Urinary bladder (tissue), 4 donors: Measurements from ENCODE around the gene AFAP1L2. TPM values are rescaled to one million over a fixed set of nuclear protein-coding genes. Genes with fewer than 3 reads are reported as not detected.

Experiments used
- DNase-seq: peaks from one replicate; pipeline ENCODE4 v3.0.0-alpha.2; 2015; ENCODE audit errors: extremely low spot score
- H3K27ac ChIP-seq: one replicate; pipeline ENCODE4 v1.5.1; 2013; ENCODE audit warnings: low read depth, mild to moderate bottlenecking, moderate library complexity
- H3K36me3 ChIP-seq: one replicate; pipeline ENCODE4 v1.6.1; 2013; ENCODE audit warnings: mild to moderate bottlenecking, moderate library complexity; ENCODE audit not compliant: insufficient read depth
- H3K4me1 ChIP-seq: one replicate; pipeline ENCODE4 v1.6.1; 2013; ENCODE audit warnings: mild to moderate bottlenecking, moderate library complexity; ENCODE audit not compliant: insufficient read depth
- H3K4me3 ChIP-seq: one replicate; pipeline ENCODE4 v1.5.1; 2013; ENCODE audit warnings: low read depth, low read length
- WGBS: extraction: QIAGEN DNeasy Blood & Tissue Kit; methylation state at CpG from one replicate; pipeline ENCODE4 v1.1.7; 2013; 5-methylcytosine and 5-hydroxymethylcytosine counted together
- polyA plus RNA-seq: library from polyadenylated mRNA; stranded (reverse); fragments of 200-250 nt; gene quantifications from one replicate; pipeline ENCODE4 v1.2.3, GENCODE V29; 2013
- total RNA-seq: library from RNA; depleted of rRNA; stranded (reverse); fragments of >200 nt; gene quantifications from one replicate; pipeline ENCODE4 v1.2.3, GENCODE V29; 2014
- donor health status: healthy with polysubstance abuse.
- donor health status: healthy.

The AFAP1L2 gene
- total and polyA plus RNA-seq, 2 donors, result 9.1 to 32.6 TPM

DNA sequence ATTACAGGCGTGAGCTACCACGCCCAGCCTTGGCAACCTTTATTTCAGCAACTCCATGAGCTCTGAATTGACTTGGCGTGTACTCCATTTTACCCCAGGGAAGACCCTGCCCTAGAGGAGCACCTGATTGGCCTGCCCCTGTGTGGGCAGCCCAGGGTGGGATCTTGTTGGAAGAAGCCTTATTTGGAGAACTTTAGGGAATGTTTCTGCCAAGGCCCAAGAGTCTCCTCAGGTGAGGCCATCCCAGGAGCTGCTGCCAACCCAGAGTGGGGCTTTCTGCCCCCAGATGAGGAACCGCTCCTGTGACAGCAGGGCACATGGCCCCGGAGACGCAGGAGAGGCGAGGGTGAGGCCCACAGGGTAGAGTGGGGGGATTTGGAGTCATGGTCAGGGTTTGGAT lies 123.3 kb downstream of the AFAP1L2 start:
- Histone ChIP-seq H3K27ac (no peak overlapping the region), H3K4me1 (no peaks in the 10 kb centered on the region), H3K4me3 (no peak overlapping the region), H3K36me3 (no peaks in the 10 kb centered on the region)
- 73% methylated on average over 7 of the region's 7 CpGs for WGBS
- DNase-seq, result no peak

DNA sequence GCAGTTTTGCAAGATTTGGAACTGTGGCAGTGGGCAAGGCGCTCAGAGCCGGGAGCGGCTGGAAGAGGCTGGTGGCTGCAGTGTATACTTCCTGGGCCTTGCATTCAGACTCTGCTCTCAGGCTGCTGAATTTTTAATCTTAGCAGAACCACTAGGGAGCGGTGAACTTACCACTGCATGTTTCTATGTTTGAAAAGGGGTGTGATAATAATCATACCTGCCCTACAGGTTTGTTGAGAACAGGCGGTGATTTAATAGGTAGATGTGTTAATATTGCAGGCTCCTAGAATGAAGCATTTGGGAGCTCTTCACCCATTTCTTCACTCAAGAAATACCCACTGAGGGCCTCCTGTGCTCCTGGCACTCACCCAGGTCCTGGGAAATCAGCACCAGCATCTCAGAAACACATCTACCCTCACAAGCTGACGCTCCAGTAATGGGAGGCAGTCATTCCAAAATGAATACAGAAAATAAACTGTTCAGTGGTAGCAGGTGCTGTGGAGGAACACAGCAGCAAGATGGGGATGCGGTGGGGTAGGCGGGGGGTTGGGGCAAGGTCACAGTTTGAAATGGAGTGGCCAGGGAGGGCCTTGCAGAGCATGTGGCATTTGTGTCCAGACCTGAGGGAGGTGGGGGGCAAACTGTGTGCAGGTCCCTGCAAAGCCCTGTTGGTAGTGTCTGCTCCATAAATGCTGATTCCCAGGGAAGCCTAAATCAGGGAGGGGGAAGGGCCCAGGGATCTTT lies 124.2 kb downstream of the AFAP1L2 start:
- H3K27ac ChIP-seq, result no peak overlapping the region
- H3K4me1 ChIP-seq, result no peaks in the 10 kb centered on the region
- WGBS, result 82% methylated on average over 8 of the region's 8 CpGs
- H3K4me3 ChIP-seq, result no peak overlapping the region
- H3K36me3 ChIP-seq, result no peaks in the 10 kb centered on the region
- no peak for DNase-seq

DNA sequence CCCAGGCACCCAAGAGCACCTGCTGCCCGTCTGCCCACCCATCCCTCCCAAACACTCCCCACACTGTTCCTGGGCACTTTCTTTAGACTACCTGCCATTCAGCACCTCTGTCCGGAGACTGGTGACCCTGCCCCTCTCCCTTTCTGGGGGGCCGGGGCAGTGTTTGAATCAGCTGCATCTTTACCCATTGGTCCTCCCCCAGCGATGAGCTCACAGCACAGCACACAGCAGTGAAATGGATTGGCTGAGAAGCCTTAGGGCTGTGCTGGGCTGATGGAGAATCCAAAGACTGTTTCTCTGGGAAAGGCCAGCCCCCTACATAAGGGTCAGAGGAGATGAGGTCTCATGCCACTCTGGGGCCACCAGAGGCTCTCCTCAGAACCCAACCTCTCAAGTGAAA lies 125.0 kb downstream of the AFAP1L2 start:
- no peak for DNase-seq
- H3K36me3 ChIP-seq, result no peaks in the 10 kb centered on the region
- H3K4me1 ChIP-seq, result no peaks in the 10 kb centered on the region
- H3K27ac ChIP-seq, result no peak overlapping the region
- 86% methylated on average over 4 of the region's 4 CpGs for WGBS
- H3K4me3 ChIP-seq, result no peak overlapping the region

DNA sequence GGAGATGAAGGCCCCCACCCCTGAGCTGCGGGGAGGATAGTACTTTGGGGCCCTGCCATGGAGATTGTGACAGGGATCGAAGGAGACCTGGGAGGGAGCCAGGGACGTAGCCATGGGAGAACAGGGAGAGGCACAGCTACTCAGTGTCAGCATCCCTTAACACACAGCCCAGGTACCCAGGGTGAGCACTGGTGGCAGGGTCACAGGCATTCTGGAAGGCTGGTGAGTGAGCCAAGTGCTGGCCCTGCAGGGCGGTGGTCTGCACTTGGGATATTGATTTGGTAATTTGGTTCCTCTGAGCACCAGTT lies 125.5 kb downstream of the AFAP1L2 start:
- Histone ChIP-seq H3K27ac (no peak overlapping the region), H3K36me3 (no peaks in the 10 kb centered on the region), H3K4me1 (no peaks in the 10 kb centered on the region), H3K4me3 (no peak overlapping the region)
- WGBS, result 74% methylated on average over 4 of the region's 4 CpGs
- DNase-seq, result no peak

DNA sequence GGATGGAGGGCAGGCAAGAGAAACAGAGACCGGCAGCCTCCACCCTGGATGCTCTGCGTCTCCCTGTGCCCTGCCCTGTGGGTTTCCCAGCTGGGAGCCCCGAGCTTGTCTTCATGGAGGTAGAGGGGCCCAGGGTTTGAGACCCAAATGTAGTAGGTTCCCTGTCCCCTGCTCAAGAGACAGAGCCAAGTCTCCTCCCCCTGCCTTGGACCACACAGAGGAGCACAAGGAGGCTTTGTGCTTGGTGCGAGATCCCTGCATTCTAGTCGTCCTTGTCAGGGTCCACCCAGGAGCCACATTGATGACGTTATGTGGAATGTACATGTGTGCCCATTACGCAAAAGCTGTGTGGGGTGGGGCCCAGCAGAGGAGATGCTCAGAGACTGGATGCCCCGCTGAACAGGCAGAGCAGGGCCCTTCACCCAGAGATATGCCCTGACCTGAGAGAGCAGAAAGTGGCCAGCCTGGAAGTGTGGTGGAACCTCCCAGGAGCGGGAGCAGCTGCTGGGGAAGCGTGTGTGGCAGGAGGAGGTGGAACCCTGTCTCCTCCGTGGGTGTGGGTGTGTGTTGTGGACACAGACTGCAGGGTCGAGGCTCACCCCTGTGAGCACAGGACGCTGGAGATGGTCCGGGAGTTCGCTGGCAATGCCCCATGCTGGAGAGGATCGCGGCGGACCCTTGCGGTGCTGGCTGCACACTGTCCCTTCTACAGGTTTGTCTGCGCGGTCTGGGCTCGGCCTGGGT lies 126.0 kb downstream of the AFAP1L2 start:
- 82% methylated on average over 22 of the region's 22 CpGs for WGBS
- no peaks in the 10 kb centered on the region for H3K4me1 ChIP-seq
- no peak for DNase-seq
- H3K36me3 ChIP-seq, result no peaks in the 10 kb centered on the region
- H3K27ac ChIP-seq, result no peak overlapping the region
- no peak overlapping the region for H3K4me3 ChIP-seq

DNA sequence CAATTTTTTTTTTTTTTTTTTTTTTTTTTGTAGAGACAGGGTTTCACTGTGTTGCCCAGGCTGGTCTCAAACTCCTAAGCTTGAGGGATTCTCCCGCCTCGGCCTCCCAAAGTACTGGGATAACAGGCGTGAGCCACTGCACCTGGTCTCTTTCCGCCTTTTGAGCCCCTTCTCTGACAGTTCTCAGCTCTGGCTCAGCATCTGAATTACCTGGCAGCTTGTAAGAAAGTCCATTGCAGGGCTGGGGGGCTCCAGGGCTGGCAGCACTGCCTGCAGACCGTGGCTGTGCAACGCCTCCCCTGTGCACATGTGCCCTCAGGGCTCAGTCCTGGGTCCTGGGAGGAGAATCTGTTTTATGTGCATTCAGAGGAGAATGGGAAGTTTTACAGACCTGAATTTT lies 127.6 kb downstream of the AFAP1L2 start:
- no peak overlapping the region for H3K4me3 ChIP-seq
- H3K4me1 ChIP-seq, result no peaks in the 10 kb centered on the region
- no peaks in the 10 kb centered on the region for H3K36me3 ChIP-seq
- DNase-seq, result no peak
- H3K27ac ChIP-seq, result no peak overlapping the region
- 92% methylated on average over 6 of the region's 6 CpGs for WGBS

DNA sequence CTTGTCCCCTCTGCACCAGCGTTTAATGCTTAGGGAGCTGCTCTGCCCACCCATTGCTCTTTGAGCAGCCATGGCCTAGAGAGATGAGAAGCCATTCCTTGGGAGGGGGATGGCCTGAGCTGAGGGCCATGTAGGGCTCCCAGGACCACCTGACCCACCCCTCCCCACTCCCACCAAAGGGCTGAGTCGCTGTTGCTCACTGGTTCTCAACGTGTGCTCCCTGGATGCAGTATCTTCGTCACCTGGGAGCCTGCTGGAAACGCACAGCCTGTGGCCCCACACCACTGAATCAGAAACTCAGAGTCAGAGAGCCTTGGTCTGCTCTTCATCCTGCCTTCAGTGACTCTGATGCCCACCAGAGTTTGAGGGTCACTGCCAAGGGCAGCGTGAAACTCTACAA lies 128.2 kb downstream of the AFAP1L2 start:
- WGBS, result 89% methylated on average over 6 of the region's 6 CpGs
- H3K36me3 ChIP-seq, result no peaks in the 10 kb centered on the region
- no peak for DNase-seq

DNA sequence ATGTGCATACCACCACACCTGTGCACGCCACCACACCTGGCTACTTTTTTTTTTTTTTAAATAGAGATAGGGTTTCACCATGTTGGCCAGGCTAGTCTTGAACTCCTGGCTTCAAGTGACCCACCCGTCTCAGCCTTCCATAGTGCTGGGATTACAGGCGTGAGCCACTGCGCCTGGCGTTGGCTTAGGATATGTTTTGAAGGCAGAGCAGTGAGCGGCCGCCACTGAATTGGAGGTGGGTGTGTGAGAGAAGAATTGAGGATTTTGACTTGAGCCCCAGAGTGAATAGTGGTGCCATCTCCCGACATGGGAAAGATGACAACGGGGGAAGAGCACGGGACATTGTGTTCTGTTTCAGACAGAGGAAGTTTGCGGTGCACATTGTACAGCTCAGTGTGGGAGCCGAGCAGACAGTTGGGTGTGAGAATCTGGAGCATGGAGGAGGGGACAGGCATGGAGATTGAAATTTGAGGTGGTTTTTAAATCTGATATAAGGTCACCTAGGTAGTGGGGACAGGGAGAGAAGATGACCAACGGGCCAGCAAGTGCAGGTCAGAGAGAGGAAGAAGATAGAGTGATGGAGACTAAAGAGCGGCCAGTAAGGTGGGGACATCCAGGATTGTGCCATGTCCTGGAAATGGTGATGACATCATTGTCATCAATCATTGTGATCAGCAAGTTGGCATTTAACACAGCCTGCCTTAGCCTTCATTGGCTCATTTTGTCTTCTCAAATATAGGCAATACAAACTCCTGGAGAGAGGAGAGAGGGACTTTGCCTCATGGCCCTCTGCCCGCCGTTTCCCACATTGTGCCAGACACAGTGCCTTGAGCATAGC lies 129.5 kb downstream of the AFAP1L2 start:
- 91% methylated on average over 16 of the region's 16 CpGs for WGBS
- no peak for DNase-seq

More for the DNA sequence above, 128.2 kb downstream of the AFAP1L2 start:
- Histone ChIP-seq H3K4me1 (no peaks in the 10 kb centered on the region), H3K4me3 (no peak overlapping the region), H3K27ac (no peak overlapping the region)

DNA sequence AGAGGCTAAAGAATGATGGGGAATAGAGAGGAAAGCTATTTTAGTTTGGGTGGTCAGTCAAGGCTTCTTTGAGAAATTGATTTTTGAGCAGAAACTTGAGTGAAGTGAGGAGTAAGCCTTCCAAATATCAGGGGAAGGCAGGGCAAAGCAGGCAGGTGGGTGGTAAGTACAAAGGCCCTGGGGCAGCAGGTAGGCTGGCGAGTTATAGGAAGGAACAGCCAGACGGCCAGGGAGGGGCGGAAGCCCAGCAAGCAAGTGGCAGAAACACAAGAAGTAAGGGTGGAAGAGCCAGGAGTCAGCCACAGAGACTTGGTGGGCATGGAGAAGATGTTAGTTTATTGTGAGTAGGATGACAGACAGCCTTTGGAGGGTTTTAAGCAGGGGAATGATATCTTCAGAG lies 130.4 kb downstream of the AFAP1L2 start:
- no peak overlapping the region for H3K27ac ChIP-seq
- 95% methylated on average over 3 of the region's 3 CpGs for WGBS
- H3K4me3 ChIP-seq, result no peak overlapping the region
- no peaks in the 10 kb centered on the region for H3K4me1 ChIP-seq
- H3K36me3 ChIP-seq, result no peaks in the 10 kb centered on the region
- no peak for DNase-seq

More for the DNA sequence above, 129.5 kb downstream of the AFAP1L2 start:
- no peak overlapping the region for H3K27ac ChIP-seq
- H3K4me3 ChIP-seq, result no peak overlapping the region
- H3K36me3 ChIP-seq, result no peaks in the 10 kb centered on the region
- H3K4me1 ChIP-seq, result no peaks in the 10 kb centered on the region

DNA sequence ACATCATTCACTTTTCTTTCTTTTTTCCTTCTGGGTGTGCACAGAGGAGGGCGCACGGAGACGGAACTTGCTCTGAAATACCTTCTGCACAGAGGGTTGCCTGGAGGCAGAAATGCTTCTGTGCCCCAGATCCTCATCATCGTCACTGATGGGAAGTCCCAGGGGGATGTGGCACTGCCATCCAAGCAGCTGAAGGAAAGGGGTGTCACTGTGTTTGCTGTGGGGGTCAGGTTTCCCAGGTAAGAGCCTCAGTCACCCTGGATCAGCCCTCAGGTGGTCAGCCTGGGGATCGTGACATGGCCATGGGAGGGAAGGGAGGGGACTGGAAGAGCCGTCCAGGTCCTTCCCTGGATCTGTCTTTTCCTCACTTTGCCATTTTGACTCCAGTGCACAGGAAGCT lies 131.6 kb downstream of the AFAP1L2 start:
- WGBS, result 94% methylated on average over 6 of the region's 6 CpGs
- H3K36me3 ChIP-seq, result no peaks in the 10 kb centered on the region
- no peak for DNase-seq
- H3K4me3 ChIP-seq, result no peak overlapping the region
- H3K4me1 ChIP-seq, result no peaks in the 10 kb centered on the region
- H3K27ac ChIP-seq, result no peak overlapping the region

DNA sequence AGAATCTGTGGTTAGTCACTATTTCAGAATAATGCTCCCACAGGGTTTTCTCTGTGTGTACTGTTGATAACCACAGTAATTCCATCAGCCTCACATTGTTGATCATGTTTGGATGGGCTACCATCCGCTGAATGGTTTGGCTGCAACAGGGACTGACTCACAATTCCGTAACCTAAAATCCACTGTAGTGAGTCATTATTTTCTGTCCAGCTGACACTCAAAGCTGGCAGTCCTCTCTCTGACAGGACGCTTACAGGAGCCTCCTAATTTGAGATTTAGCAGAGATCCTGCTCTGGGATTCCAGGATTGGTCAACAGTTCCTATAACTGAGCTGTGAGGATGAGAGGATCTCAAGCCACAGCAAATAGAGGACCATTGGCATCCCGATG lies 132.5 kb downstream of the AFAP1L2 start:
- DNase-seq, result no peak
- no peaks in the 10 kb centered on the region for H3K4me1 ChIP-seq
- no peak overlapping the region for H3K4me3 ChIP-seq
- WGBS, result 42% methylated on average over 4 of the region's 4 CpGs
- H3K27ac ChIP-seq, result no peak overlapping the region
- H3K36me3 ChIP-seq, result no peaks in the 10 kb centered on the region

DNA sequence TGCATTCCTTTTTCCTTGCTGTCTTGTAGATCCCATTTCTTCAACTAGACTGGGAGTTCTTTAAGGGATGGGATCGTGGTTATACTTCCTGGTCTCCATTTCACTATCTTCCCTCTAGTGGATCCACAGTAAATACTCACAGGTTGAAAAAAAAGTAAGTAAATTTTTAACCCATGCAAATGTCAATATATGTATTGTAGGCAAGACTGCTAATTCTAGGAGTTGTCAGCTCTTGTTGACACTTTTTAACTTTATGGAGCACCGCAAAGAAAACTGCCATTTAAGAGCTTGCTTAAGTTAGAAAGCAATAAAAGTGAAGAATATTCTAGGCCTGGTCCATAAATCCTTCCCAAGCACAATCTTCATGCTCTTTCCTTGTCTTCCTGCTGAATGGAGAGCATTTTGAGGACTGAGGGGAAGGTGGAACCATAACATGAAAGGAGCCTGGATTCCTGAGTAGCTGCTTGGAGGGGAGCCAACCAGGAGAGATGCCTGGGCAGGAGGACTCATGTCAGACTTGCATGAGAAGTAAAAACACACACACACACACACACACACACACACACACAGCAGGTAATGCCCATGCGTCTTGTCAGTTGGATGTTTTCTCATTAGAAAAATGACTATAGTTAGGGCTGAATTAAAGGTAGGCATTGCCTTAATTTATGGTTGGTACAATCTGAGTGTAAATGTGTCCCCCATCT lies 133.1 kb downstream of the AFAP1L2 start:
- H3K4me1 ChIP-seq, result no peaks in the 10 kb centered on the region
- no peak overlapping the region for H3K27ac ChIP-seq
- H3K4me3 ChIP-seq, result no peak overlapping the region
- 81% methylated on average over 3 of the region's 3 CpGs for WGBS
- DNase-seq, result peak; percentile 59
- no peaks in the 10 kb centered on the region for H3K36me3 ChIP-seq

DNA sequence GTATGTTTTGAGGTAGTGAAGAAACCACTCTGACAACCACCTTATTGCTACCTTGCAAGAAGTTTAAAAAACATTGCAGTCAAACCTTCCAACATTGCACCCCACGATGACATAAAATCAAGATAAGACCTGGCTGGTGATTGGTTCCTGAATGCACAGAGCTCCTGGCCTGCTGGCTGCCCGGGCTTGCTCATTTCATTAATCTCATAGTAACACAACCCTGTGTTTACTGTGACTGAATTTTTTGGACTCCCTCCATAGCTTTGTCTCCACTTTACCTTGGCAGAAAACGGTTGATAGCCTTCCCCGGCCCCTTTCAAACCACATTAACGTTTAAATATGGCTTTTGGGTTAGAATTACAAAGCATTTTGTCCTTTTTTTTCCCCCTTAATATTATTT lies 137.8 kb downstream of the AFAP1L2 start:
- no peak for DNase-seq
- Histone ChIP-seq H3K27ac (no peak overlapping the region), H3K36me3 (no peaks in the 10 kb centered on the region), H3K4me1 (no peaks in the 10 kb centered on the region), H3K4me3 (no peak overlapping the region)
- 21% methylated on average over 5 of the region's 5 CpGs for WGBS
